GM18870 (cell line): ENCODE measurements around the gene ADH1B.
"Not testable (repeated sequence)": the region's sequence is repeated elsewhere in the genome, so short reads cannot be mapped to it uniquely, and the experiment has no call there.

Experiments
- ATAC-seq: cut with Tn5 transposase; IDR thresholded peaks from one replicate; pipeline ENCODE4 v1.9.1; 2021; ENCODE audit warnings: moderate library complexity; ENCODE audit not compliant: unreplicated experiment

The ADH1B gene

DNA sequence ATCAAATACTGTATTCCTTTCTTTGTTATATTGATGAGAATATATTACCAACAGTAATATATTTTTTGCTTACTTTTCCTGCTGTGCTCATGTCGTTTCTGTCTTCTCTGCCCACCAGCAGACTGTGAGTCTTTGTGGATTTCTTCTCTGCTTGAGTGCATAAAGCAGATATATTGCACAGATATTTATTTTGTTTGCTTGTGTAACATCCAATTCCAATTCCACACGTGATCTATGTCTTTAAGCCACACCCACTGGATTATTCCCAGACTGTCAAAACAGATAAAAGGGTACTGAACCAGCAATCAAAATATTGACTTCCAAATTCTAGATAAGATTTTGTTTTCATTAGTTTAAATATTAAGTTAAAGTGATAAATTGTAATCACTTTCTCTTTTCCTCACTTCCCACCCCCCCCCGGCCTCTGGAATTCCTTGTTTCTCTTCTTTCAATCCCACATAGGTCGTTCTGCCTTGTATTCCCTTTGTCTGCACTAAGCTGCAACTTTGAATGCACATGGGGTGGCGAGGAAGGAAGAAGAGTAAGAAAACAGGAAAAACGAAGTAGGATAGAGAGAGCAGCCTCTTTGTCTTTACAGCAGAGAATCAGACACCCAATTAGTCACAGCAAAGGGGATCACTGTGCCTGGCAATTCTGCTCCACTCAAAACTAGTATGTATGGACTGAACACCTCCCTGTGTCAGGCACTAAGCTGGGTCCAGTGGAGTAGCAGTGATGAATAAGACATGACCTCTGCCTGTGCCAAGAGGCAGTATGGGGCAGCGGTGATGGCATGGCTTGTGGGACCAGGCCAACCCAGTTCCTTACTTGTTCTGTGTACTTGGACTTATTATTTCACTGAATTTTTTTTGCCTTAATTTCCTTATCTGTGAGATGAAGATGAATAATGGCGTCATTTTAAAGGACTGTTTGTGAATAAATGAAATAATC lies at the start of gene ADH1B:
ADH1B (minus strand) TSS at position 161 of the 951 bp plus-strand sequence; CDS start at position 91, 70 bp downstream.
- no peak for ATAC-seq

DNA sequence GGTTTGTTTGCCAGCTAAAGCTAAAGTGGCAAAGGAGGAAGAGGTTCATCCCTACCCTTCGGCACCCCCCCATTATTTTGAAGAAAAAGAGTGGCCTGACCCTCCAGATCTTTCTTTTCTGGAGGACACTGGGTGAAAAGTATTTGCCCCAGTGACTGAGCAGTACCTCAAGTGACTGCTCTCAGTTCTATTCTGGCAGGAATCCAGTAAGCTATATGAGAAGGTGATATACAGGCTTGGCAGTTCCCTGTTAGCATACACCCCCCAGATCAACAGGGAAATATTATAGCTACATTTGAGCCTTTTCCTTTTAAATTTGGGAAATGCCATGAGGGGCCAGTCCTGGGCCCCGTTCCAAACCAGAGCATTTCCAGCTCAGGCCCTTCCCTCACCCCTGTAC lies 46.6 kb upstream of the ADH1B start:
- not testable (repeated sequence) for ATAC-seq

DNA sequence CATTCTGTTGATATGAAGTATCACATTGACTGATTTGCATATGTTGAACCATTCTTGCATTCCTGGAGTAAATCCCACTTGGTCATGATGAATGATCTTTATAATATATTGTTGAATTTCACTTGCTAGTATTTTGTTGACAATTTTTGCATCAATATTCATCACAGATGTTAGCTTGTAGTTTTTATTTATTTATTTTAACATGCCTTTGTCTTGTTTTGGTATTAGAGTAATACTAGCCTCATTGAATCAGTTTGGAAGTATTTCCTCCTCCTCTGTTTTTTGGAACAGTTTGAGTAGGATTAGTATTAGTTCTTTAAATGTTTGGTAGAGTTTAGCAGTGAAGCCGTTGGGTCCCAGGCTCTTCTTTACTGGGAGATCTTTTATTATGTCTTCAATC lies 45.3 kb upstream of the ADH1B start:
- ATAC-seq: no peak

DNA sequence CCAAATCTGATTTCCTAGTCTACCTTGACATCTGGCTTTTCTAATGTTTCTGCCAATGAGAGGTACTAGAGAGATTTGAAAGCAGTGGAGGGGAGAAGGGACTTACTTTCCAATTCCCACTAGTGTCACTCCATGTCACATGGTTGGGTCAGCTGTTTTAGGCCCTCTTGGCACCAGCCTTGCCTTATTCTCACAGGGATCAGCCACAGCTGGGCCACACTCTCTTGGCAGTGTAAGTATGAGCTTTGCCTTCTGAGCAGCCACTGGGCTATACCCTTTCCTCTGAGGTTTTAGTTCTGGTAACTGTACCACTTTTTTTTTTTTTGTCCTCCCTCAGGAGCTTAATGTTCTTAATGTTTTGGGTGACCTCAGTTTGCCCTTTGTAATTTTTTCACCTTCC lies 41.6 kb upstream of the ADH1B start:
- no peak for ATAC-seq

DNA sequence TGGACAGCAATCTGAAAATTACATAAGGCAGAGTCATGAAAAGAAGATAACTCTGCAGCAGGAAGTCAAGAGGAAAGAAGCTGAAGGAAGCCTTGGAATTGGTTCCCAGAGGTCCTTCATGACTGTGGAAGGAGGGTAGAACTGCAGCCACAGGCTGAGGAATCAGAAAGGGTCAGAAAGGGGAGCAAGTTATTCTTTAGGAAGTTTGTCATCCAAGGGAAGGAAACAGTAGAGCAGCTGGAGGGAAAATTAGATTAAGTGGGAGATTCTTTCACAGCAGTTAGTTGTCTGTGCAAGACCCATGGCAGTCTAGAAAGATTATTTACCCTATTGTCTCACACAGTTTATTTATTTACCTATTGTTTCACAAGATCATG lies 40.7 kb upstream of the ADH1B start:
- ATAC-seq: no peak

DNA sequence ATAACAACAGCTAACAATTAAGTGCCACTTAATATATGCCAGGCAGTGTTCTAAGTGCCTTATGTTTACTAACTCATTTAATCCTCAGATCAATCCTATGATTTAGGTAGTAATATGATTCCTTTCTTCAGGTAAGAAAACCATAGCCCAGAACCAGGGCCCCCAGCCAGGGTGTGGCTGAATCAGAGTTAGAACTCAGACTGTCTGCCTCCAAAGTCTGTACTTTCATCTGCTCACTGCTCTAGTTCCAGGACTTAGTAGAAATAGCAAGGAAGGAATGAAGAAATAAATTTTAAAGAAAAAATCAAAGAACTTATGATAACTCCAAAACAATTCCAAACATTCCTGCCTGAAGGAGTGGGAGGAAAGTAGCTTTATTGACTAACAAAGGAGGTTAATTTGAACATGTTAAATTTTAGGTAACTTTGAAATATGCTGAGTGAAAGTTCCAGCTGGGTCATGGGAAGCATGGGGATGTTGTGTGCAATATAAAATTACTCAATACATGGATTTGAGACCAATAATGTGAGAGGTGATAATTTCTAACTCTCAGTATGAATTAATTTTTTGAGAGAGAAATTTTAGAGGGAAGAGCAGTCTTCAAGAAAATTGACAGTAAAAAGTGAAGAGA lies 40.2 kb upstream of the ADH1B start:
- no peak for ATAC-seq

DNA sequence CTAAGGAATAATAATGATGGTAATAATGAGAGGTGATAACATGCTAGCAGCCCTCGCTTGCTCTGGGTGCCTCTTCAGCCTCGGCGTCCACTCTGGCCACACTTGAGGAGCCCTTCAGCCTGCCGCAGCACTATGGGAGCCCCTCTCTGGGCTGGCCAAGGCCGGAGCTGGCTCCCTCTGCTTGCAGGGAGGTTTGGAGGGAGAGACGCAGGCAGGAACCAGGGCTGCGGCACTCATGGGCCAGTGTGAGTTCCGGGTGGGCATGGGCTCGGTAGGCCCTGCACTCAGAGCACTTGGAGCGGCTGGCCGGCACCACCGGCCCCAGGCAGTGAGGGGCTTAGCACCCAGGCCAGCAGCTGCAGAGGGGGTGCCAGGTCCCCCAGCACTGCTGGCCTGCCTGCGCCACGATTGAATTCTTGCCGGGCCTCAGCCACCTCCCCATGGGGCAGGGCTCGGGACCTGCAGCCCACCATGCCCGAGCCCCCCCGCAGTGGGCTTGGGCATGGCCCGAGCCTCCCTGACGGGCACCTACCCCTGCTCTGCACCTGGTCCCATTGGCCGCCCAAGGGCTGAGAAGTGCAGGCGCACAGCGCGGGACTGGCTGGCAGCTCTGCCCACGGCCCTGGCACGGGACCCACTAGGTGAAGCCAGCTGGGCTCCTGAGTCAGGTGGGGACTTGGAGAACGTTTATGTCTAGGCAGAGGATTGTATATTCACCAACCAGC lies 38.4 kb upstream of the ADH1B start:
- ATAC-seq: no peak

DNA sequence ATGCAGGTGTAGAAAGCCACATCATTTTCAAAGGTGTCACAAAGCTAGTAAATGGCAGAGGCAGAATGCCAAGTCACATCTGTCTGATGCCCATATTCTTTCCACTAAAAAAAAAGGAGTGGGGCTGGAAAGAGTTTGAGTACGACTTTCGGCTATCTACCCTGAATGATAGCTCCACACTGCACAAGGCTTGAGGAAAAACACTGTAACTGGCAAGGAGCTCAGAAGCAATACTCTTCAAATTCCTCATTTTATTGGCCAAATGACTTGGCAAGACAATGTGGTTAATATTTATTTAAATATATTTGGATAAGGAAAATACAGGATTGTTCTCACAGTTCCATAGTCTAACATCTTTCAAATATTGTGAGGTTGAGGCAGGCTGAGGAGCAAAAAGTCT lies 36.7 kb upstream of the ADH1B start:
- ATAC-seq: no peak

DNA sequence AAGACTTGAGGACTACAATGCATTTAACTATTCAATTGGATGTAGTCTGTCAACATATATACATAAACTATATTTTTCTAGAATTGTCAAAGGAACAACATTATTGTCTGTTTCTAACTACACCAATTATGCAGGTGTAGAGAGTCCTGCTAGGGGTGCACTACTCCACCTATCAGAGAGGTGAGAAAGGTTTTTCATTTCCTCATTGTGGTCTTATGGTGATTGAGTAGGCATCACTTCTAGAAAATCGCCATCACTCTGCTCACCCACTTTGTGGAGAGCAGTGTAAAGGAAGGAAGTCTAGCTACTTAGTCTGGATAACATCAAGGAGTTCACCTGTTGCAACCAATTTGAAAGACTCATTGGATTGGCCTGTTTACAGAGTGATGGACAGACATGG lies 35.8 kb upstream of the ADH1B start:
- peak; percentile 85 for ATAC-seq

DNA sequence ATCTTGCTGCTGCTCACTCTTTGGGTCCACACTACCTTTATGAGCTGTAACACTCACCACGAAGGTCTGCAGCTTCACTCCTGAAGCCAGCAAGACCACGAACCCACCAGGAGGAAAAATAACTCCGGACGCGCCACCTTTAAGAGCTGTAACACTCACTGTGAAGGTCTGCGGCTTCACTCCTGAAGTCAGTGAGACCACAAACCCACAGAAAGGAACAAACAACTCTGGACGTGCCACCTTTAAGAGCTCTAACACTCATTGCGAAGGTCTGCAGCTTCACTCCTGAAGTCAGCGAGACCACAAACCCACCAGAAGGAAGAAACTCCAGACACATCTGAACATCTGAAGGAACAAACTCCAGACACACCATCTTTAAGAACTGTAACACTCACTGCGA lies 34.9 kb upstream of the ADH1B start:
- not testable (repeated sequence) for ATAC-seq

DNA sequence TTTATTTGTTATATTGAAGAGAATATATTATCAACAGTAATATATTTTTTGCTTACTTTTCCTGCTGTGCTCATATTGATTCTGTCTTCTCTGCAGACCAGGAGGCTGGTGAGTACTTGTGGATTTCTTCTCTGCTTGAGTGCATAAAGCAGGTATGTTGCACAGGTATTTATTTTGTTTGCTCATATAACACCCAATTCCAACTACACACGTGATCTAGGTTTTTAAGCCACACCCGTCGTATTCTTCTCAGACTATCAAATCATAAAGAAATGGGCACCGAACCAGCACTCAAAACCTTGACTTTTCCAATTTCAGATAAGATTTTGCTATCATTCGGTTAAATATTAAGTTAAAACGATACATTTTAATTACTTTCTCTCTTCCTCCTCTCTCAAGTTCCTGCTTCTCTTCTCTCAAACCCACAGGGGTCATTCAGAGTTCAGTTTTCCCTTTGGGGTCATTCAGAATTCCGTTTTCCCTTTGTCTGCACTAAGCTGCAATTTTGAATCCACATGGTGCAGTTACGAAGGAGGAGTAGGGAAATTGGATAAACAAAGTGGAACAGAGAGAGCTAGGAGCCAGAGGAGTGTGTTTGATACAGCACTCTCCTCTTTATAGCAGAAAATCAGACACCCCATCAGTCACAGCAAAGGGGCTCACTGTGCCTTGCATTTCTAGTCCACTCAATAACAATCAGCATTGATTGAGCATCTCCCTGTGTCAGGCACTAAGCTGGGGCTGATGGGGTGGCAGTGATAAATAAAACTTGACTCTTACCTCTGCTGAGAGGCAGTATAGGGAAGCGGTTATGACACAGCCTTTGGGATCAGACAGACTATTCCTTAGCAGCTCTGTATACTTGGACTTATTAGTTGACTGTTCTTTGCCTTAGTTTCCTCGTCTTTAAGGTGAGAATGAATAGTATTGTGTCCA lies 31.7 kb upstream of the ADH1B start, which contains the start of gene ADH1C:
ADH1C (minus strand) TSS at position 145 of the 936 bp plus-strand sequence; CDS start at position 74, 71 bp downstream.
- no peak for ATAC-seq

DNA sequence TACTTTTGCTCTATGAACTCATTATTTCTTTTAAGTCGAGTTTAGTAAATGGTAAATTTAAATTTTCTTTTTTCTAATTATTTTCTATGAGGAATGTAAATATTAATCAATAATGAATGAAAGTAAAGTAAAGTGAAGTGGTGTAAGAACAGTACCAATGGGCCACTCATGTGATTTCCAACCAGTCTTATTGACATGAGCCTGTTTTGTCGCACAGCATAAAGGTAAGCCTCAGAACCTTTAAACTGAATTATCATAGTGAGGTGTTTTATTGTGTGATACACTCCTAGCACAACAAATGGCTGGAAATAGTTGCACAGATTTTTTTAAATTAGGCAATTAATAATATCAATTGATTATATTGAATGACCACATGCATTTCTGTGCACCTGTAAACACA lies 30.3 kb upstream of the ADH1B start:
- ATAC-seq: no peak

DNA sequence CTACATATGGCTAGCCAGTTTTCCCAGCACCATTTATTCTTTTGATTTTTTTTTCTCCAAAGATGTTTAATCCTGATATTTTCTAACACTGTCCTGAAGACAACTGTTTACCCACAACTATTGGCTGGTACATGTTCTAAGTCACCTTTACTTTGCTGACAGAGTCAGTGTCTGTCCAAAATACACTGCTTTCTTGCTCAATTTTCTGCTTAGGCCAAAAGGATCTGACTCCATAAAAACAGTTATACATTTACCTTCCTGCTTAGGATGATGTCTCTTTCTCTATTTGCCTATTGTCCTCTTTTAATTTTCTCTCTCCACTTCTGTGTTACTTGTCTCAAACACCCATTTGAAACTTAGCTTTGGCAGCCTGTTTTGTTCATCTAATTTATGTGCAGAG lies 28.1 kb upstream of the ADH1B start:
- ATAC-seq: no peak

DNA sequence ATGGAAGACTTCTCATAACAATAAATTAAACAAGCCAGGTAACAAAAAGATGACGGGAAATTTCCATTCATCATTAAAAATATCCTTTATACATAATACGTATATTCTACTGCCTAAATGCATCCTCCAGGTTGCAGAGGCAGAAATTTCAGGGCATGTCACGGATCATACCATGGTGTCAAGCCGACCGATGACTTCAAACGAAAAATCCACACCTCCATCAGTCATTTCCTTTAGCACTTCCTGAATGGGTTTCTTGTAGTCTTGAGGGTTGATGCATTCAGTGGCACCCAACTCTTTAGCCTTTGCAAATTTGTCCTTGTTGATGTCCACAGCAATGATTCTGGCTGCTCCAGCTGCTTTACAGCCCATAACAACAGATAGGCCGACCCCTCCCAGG lies 21.4 kb upstream of the ADH1B start:
- not testable (repeated sequence) for ATAC-seq

DNA sequence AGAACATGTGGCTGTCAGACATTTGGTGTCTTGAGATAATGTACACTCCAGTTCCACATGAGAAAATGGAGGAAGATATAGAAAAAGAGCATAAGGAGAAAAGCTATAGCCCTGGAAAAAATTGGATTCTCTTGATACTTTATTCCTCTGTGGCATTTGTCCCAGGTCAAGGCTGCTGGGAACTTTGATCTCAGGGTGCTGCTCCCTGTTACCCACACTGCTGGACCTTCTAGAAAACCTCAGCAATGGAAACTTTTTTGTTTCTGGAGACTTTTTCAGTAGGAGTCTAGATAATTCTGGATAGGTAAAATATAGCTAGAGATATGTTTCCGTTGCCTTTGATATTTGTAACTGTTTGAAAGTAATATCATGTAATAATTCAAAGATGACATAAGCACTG lies 20.2 kb upstream of the ADH1B start:
- no peak for ATAC-seq

DNA sequence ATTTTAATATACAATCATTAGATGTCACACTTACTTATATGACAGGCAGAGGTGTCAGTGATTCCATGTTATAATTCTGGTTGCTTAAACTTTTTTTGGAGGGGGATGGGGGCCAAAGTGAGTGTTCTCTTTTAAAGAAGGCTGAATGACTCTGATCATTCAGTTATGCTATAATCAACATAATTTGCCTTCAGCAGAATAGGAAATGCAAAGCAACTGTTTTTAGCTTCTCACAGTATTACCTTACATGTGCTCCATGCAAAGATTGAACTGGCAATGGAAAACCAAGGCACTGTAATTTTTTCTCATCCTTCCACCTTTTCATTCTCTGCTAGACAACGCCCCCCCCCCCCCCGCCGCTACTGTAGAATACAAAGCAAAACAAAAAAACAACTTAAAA lies 18.0 kb upstream of the ADH1B start:
- ATAC-seq: no peak

DNA sequence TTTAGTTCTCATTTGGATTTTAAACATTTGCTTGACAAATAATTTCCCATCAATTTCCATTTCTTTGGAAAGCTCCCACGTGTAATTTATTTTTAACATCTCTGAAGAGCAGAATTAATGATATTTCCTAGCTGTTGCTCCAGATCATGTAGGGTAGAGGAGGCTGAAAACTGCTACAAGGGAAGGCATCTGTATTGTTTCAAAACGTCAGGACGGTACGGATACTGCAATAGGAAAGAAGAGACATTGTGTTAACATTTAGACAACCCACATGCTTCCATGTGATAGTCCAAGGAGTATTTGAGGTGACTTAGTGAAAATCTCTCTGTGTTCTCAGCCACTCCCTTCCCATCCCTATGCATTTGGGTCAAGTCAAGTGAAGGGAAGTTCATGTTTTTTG lies 15.4 kb upstream of the ADH1B start:
- no peak for ATAC-seq

DNA sequence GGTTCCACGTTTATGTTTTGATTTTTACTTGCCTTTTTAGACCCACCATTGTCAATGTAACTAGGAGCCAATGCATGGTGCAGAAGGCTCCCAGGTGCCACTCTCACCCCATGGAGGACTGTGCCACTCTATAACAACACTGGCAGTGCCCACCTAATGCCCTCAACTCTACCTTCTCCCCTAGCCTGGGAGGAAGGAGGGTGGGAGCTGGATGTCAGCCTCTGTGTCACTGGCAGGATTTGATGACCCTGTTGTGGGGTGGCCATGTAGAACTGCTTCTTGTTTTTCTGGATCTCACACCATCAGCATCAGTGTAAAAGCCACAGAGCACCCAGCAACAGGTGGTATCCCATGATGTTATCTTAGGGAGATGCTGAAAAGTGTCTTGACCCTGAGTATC lies 13.7 kb upstream of the ADH1B start:
- no peak for ATAC-seq

DNA sequence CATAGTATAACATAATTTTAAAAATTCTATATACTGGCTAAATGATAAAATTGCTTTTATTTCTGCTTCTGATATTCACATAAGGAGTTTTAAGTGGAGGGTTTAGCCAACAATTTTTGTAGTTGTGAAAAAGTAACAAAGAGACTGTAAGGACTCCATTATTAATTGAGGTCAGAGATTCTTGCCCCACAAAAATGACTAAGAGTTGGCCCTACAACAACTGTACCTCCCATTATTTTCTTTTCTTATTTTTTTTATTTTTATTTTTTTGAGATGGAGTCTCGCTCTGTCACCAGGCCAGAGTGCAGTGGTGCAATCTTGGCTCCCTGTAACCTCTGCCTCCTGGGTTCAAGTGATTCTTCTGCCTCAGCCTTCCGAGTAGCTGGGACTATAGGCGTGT lies 9.4 kb upstream of the ADH1B start:
- ATAC-seq: no peak

DNA sequence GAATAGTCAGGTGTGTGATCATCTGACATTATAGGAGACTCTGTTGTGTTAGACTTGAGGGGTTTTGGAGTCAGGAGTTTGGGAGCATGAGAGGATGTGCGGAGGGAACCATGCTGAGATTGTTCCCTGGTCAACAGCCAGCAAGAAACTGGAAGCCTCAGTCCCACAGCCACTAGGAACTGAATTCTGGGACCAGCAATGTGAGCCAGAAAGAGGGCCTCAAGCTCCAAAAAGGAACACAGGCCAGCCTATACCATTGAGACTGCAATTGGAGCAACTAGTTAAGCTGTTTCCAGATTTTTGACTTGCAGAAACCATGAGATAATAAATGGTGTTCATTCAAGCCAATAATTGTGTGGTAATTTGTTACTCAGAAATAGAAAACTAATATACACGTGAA lies 8.7 kb upstream of the ADH1B start:
- ATAC-seq: no peak

DNA sequence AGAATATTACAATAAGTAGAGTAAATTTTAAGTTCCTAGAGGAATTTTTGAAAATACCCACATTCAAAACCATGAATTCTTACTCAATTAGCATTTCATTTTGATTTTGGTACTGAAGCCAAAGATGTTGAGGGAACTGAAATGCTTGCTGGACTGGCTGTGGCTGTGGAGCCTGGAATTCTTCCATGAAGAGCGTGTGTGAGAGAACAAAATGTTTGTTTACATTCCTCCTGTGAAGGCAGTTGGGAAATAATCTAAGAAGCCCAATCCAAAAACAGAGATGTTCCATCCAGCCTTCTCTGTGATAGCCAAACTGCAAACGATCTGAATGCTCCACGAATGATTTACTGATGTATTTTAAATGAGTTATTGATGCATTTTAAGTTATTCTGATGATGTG lies 3.8 kb upstream of the ADH1B start:
- no peak for ATAC-seq
